Measurements from ENCODE around the gene HERC6. TPM values are rescaled to one million over a fixed set of nuclear protein-coding genes. Genes with fewer than 3 reads are reported as not detected.

HERC6 gene
- polyA plus RNA-seq, 1 of the 3 experiments (the other 2 are of a cell fraction), result 1.7 TPM

- 60% methylated on average over 8 of the region's 8 CpGs for WGBS (ENCODE audit: low lambda C conversion rate)
- TF ChIP-seq REST (IDR thresholded peaks at IDR 0.05; ENCODE audit: low read depth, low read length) (no peak), MAX (IDR thresholded peaks at IDR 0.05; ENCODE audit: low read depth) (no peak), FOSL2 (IDR thresholded peaks at IDR 0.05; ENCODE audit: borderline replicate concordance, low read depth) (peak; percentile 40; the same call in 1 of the 2 replicates), POLR2AphosphoS5 (IDR thresholded peaks at IDR 0.05; ENCODE audit: low read depth, low read length) (0 out of 2 replicates have a peak, but pooled peaks have one; percentile 15), FOXM1 (IDR thresholded peaks at IDR 0.05; ENCODE audit: low read depth) (no peak), TAF1 (IDR thresholded peaks at IDR 0.05; ENCODE audit: borderline replicate concordance, low read depth, low read length) (no peak), MEF2A (IDR thresholded peaks at IDR 0.05; ENCODE audit: borderline replicate concordance, low read depth) (no peak), FOXJ3 (CRISPR knock-in tag; IDR thresholded peaks at IDR 0.05) (no peak), JUND (IDR thresholded peaks at IDR 0.05) (0 out of 2 replicates have a peak, but pooled peaks have one; percentile 13), EZH2phosphoT487 (IDR thresholded peaks at IDR 0.05; ENCODE audit: borderline replicate concordance, low read depth) (no peak), NRF1 (IDR thresholded peaks at IDR 0.05; ENCODE audit: low read depth, low read length) (no peak), GABPA (IDR thresholded peaks at IDR 0.05; ENCODE audit: low read depth) (no peak), USF2 (IDR thresholded peaks at IDR 0.05; ENCODE audit: borderline replicate concordance, low read depth, low read length) (no peak), SIN3A (IDR thresholded peaks at IDR 0.05; ENCODE audit: borderline replicate concordance, low read depth, low read length) (no peak), TCF12 (IDR thresholded peaks at IDR 0.05) (peak; percentile 71; the same call in 1 of the 2 replicates), SMC3 (IDR thresholded peaks at IDR 0.05; ENCODE audit: low read depth, low read length) (no peak), YY1 (IDR thresholded peaks at IDR 0.05; ENCODE audit: low read depth) (no peak), PBX3 (IDR thresholded peaks at IDR 0.05) (peak; percentile 64)
- TF ChIP-seq, protein P1, sequence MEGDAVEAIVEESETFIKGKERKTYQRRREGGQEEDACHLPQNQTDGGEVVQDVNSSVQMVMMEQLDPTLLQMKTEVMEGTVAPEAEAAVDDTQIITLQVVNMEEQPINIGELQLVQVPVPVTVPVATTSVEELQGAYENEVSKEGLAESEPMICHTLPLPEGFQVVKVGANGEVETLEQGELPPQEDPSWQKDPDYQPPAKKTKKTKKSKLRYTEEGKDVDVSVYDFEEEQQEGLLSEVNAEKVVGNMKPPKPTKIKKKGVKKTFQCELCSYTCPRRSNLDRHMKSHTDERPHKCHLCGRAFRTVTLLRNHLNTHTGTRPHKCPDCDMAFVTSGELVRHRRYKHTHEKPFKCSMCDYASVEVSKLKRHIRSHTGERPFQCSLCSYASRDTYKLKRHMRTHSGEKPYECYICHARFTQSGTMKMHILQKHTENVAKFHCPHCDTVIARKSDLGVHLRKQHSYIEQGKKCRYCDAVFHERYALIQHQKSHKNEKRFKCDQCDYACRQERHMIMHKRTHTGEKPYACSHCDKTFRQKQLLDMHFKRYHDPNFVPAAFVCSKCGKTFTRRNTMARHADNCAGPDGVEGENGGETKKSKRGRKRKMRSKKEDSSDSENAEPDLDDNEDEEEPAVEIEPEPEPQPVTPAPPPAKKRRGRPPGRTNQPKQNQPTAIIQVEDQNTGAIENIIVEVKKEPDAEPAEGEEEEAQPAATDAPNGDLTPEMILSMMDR (IDR thresholded peaks at IDR 0.05), result no peak
- TF ChIP-seq, protein P2, sequence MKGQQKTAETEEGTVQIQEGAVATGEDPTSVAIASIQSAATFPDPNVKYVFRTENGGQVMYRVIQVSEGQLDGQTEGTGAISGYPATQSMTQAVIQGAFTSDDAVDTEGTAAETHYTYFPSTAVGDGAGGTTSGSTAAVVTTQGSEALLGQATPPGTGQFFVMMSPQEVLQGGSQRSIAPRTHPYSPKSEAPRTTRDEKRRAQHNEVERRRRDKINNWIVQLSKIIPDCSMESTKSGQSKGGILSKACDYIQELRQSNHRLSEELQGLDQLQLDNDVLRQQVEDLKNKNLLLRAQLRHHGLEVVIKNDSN (IDR thresholded peaks at IDR 0.05; ENCODE audit: borderline replicate concordance, low read depth), result no peak
- POLR2A ChIA-PET, result no interaction called here
These were observed 37.1 kb upstream of the HERC6 start for GRCh38 chr4:88341227-88342192.

More at GRCh38 chr4:88341227-88342192, 37.1 kb upstream of the HERC6 start:
- Histone ChIP-seq H3F3A (replicated peaks; ENCODE audit: insufficient read depth) (no peaks in the 10 kb centered on the region), H3K9me2 (no peaks in the 10 kb centered on the region), H3K4me2 (no peak overlapping the region), H4K20me1 (ENCODE audit: insufficient read depth) (no peaks in the 10 kb centered on the region), H3K9me3 (no peaks in the 10 kb centered on the region), H3K9ac (no peak overlapping the region), H3K36me3 (replicated peaks in 1 of 2; ENCODE audit: control insufficient read depth in 1 of 2, insufficient read depth in 2 of 2, low read length in 1 of 2) (no peaks in the 10 kb centered on the region), H3K4me1 (ENCODE audit: control insufficient read depth in 1 of 2, insufficient read depth in 2 of 2, low read depth in 1 of 2, low read length in 1 of 2) (no peaks in the 10 kb centered on the region; a peak in 1 of 4 replicates), H3K27ac (ENCODE audit: low read depth in 2 of 2, low read length in 1 of 2) (no peak overlapping the region), H2AFZ (ENCODE audit: low read depth) (peak overlapping the region; percentile 0; the same call in 1 of the 2 replicates), H3K79me2 (ENCODE audit: insufficient read depth) (no peaks in the 10 kb centered on the region), H3K27me3 (ENCODE audit: insufficient read depth) (no peaks in the 10 kb centered on the region), H3K4me3 (ENCODE audit: low read depth in 2 of 2, low read length in 1 of 2) (no peak overlapping the region)
- CTCF ChIA-PET, result interaction anchor here (0.7 to 2.2 kb wide), 5 partner anchors 10 to 122 kb away, joined by 3 to 8 read pairs (median 3); no protein-coding TSS in a partner anchor
- DNase-seq, result no peak
